OCI-LY7 (cell line): ENCODE results near the gene LDLRAD1. TPM values are rescaled to one million over a fixed set of nuclear protein-coding genes. Genes with fewer than 3 reads are reported as not detected.
"Not testable (repeated sequence)": the region's sequence is repeated elsewhere in the genome, so short reads cannot be mapped to it uniquely, and the experiment has no call there.

Experiments
- BruUV-seq: library from RNA; stranded (reverse); fragments of 400-500 nt; replicated peaks from 2 replicates; lab custom pipeline; 2021; lab: Mats Ljungman, UMichigan
- CTCF ChIA-PET: fragments of 300-600 bp; sonication (Branson Sonifier 250); formaldehyde crosslinking; loops from one replicate; lab custom pipeline; 2022; ENCODE audit warnings: antibody characterized with exemption; ENCODE audit not compliant: unreplicated experiment; lab: Charles Lee
- POLR2A ChIA-PET: fragments of 300-600 bp; sonication (Branson Sonifier 250); formaldehyde crosslinking; loops from one replicate; lab custom pipeline; 2022; ENCODE audit warnings: antibody characterized with exemption; lab: Charles Lee
- DNase-seq: peaks from one replicate; pipeline ENCODE4 v3.0.0-alpha.2; 2015; ENCODE audit warnings: low spot score
- H2AFZ ChIP-seq: fragments of 200-600 bp; sonication (generic), shearing (Covaris generic); 2 replicates; pipeline ENCODE4 v1.6.1; 2014; ENCODE audit warnings: mild to moderate bottlenecking, antibody characterized with exemption, low read length, moderate library complexity
- H3K27ac ChIP-seq: fragments of 200-600 bp; sonication (generic); 2 replicates; pipeline ENCODE4 v1.5.1; 2014; ENCODE audit warnings: mixed run types, low read depth, mild to moderate bottlenecking, moderate library complexity, low read length, inconsistent platforms; ENCODE audit not compliant: poor library complexity, severe bottlenecking
- H3K36me3 ChIP-seq: fragments of 200-600 bp; sonication (generic); 2 replicates; pipeline ENCODE4 v1.6.1; 2014; ENCODE audit warnings: mild to moderate bottlenecking, antibody characterized with exemption, low read length, moderate library complexity, mixed read lengths; ENCODE audit not compliant: insufficient read depth
- H3K4me1 ChIP-seq: fragments of 200-600 bp; sonication (generic); 2 replicates; pipeline ENCODE4 v1.5.1; 2014; ENCODE audit warnings: mild to moderate bottlenecking, low read length; ENCODE audit not compliant: insufficient read depth, poor library complexity, severe bottlenecking
- H3K4me2 ChIP-seq: fragments of 200-600 bp; sonication (generic); 2 replicates; pipeline ENCODE4 v1.6.1; 2014; ENCODE audit warnings: mild to moderate bottlenecking, low read length
- H3K4me3 ChIP-seq: fragments of 200-600 bp; sonication (generic); 2 replicates; pipeline ENCODE4 v1.5.1; 2014; ENCODE audit warnings: mild to moderate bottlenecking, low read depth, low read length; ENCODE audit not compliant: poor library complexity, severe bottlenecking
- H3K79me2 ChIP-seq: fragments of 200-600 bp; sonication (generic); 2 replicates; pipeline ENCODE4 v1.6.1; 2016; ENCODE audit warnings: low read depth, mild to moderate bottlenecking, low read length, moderate library complexity, mixed read lengths; ENCODE audit not compliant: insufficient read depth
- H3K9me2 ChIP-seq: fragments of 200-600 bp; sonication (generic); 2 replicates; pipeline ENCODE4 v1.6.1; 2016; ENCODE audit warnings: mild to moderate bottlenecking, low read length, mixed read lengths; ENCODE audit not compliant: insufficient read depth
- H3K9me3 ChIP-seq: fragments of 200-600 bp; sonication (generic); 2 replicates; pipeline ENCODE4 v1.6.1; 2014; ENCODE audit warnings: mild to moderate bottlenecking, mixed run types, low read length, mixed read lengths
- H4K20me1 ChIP-seq: fragments of 200-600 bp; sonication (generic); 2 replicates; pipeline ENCODE4 v1.6.1; 2014; ENCODE audit warnings: mild to moderate bottlenecking, antibody characterized with exemption, low read length, moderate library complexity, mixed read lengths; ENCODE audit not compliant: insufficient read depth
- CTCF ChIP-seq: fragments of 200-600 bp; sonication (generic); conservative IDR thresholded peaks from 2 replicates; pipeline ENCODE4 v1.5.1; 2014; ENCODE audit warnings: mild to moderate bottlenecking, antibody characterized with exemption, low read length, moderate library complexity, mixed read lengths
- EZH2phosphoT487 ChIP-seq: fragments of 200-600 bp; sonication (generic); IDR thresholded peaks from 2 replicates; pipeline ENCODE4 v1.6.1; 2018; ENCODE audit warnings: low read depth, borderline replicate concordance, mild to moderate bottlenecking, mixed run types, antibody characterized with exemption, low read length, moderate library complexity, mixed read lengths
- intact Hi-C: fragments of 100-400 bp; cut with micrococcal nuclease; formaldehyde crosslinking; loops from one replicate; pipeline ENCODE4 v1.10.0; 2022; ENCODE audit not compliant: unreplicated experiment
- total RNA-seq, 2 experiments: library from RNA; depleted of rRNA in 1 of 2; stranded (reverse); fragments of >200 nt in 1 of 2; shearing (Covaris generic) in 1 of 2; gene quantifications; 2 replicates each; pipeline ENCODE4 v1.2.3, GENCODE V29; 2014 to 2022

The LDLRAD1 gene
- total RNA-seq, 2 experiments from 2014 or later, result not detected

- Histone ChIP-seq H3K4me1 (no peaks in the 10 kb centered on the region), H3K9me2 (no peaks in the 10 kb centered on the region), H3K79me2 (no peaks in the 10 kb centered on the region), H2AFZ (no peak overlapping the region), H3K27ac (no peak overlapping the region), H3K4me2 (no peak overlapping the region), H3K9me3 (no peaks in the 10 kb centered on the region), H3K36me3 (no peaks in the 10 kb centered on the region), H4K20me1 (no peaks in the 10 kb centered on the region), H3K4me3 (no peak overlapping the region)
- DNase-seq, result no peak
- intact Hi-C loops, result no loop called here
- no TSS peak for BruUV-seq
- TF ChIP-seq EZH2phosphoT487 (no peak), CTCF (no peak)
- POLR2A ChIA-PET, result interaction anchor here (1.3 kb wide), 1 partner anchor 10 kb away, joined by 4 read pairs; no protein-coding TSS in a partner anchor
- CTCF ChIA-PET, result interaction anchor here (0.6 kb wide), 1 partner anchor 8 kb away, joined by 11 read pairs; no protein-coding TSS in a partner anchor
Observed at GRCh38 chr1:54004481-54005049, 13.4 kb downstream of the LDLRAD1 start.

GRCh38 chr1:54003750-54004480 lies 14.1 kb downstream of the LDLRAD1 start:
- H3K4me3 ChIP-seq, H2AFZ ChIP-seq, H3K4me1 ChIP-seq, CTCF ChIA-PET, H4K20me1 ChIP-seq, H3K79me2 ChIP-seq, H3K9me3 ChIP-seq, H3K9me2 ChIP-seq, H3K27ac ChIP-seq, H3K4me2 ChIP-seq, intact Hi-C loops, H3K36me3 ChIP-seq, DNase-seq, BruUV-seq: not testable (repeated sequence)
- POLR2A ChIA-PET, result interaction anchor here (1.3 kb wide), 1 partner anchor 11 kb away, joined by 4 read pairs; no protein-coding TSS in a partner anchor

GRCh38 chr1:54003249-54003646 lies 14.7 kb downstream of the LDLRAD1 start:
- Histone ChIP-seq H3K36me3 (no peaks in the 10 kb centered on the region), H2AFZ (no peak overlapping the region), H3K9me3 (no peaks in the 10 kb centered on the region), H3K4me1 (no peaks in the 10 kb centered on the region), H3K4me2 (no peak overlapping the region), H3K27ac (no peak overlapping the region), H3K9me2 (no peaks in the 10 kb centered on the region), H4K20me1 (no peaks in the 10 kb centered on the region), H3K4me3 (no peak overlapping the region), H3K79me2 (no peaks in the 10 kb centered on the region)
- intact Hi-C loops, result no loop called here
- no peak for TF ChIP-seq EZH2phosphoT487
- no peak for TF ChIP-seq CTCF
- ChIA-PET POLR2A (interaction anchor here (1.3 kb wide), 1 partner anchor 11 kb away, joined by 4 read pairs; no protein-coding TSS in a partner anchor), CTCF (no interaction called here)
- no TSS peak for BruUV-seq
- no peak for DNase-seq
